HL-60 (cell line): ENCODE measurements around the gene ANKFY1.

Experiments
- CTCF ChIP-seq: IDR thresholded peaks from one replicate; pipeline ENCODE4 v1.5.1; 2011; ENCODE audit warnings: low read length, control low read depth, inconsistent platforms; ENCODE audit not compliant: insufficient read depth
- GABPA ChIP-seq: IDR thresholded peaks from 2 replicates; pipeline ENCODE4 v1.6.1; 2012; ENCODE audit warnings: low read depth
- POLR2AphosphoS5 ChIP-seq: IDR thresholded peaks from 2 replicates; pipeline ENCODE4 v1.6.1; 2012; ENCODE audit warnings: low read depth
- TF ChIP-seq, protein P1 (sequence below): IDR thresholded peaks from 2 replicates; pipeline ENCODE4 v1.6.1; 2012; ENCODE audit warnings: low read depth; ENCODE audit not compliant: insufficient replicate concordance

GRCh38 chr17:4206962-4207361 lies 56.8 kb downstream of the ANKFY1 start:
- TF ChIP-seq CTCF (no peak), GABPA (no peak), POLR2AphosphoS5 (peak; percentile 90)
- TF ChIP-seq, protein P1, sequence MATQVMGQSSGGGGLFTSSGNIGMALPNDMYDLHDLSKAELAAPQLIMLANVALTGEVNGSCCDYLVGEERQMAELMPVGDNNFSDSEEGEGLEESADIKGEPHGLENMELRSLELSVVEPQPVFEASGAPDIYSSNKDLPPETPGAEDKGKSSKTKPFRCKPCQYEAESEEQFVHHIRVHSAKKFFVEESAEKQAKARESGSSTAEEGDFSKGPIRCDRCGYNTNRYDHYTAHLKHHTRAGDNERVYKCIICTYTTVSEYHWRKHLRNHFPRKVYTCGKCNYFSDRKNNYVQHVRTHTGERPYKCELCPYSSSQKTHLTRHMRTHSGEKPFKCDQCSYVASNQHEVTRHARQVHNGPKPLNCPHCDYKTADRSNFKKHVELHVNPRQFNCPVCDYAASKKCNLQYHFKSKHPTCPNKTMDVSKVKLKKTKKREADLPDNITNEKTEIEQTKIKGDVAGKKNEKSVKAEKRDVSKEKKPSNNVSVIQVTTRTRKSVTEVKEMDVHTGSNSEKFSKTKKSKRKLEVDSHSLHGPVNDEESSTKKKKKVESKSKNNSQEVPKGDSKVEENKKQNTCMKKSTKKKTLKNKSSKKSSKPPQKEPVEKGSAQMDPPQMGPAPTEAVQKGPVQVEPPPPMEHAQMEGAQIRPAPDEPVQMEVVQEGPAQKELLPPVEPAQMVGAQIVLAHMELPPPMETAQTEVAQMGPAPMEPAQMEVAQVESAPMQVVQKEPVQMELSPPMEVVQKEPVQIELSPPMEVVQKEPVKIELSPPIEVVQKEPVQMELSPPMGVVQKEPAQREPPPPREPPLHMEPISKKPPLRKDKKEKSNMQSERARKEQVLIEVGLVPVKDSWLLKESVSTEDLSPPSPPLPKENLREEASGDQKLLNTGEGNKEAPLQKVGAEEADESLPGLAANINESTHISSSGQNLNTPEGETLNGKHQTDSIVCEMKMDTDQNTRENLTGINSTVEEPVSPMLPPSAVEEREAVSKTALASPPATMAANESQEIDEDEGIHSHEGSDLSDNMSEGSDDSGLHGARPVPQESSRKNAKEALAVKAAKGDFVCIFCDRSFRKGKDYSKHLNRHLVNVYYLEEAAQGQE = no peak
